Measurements from ENCODE around the gene GOLIM4. TPM values are rescaled to one million over a fixed set of nuclear protein-coding genes. Genes with fewer than 3 reads are reported as not detected.

Gene GOLIM4
- polyA plus RNA-seq, 2 of the 4 experiments (the other 2 are of a cell fraction) = 22.4 to 23.6 TPM

DNA sequence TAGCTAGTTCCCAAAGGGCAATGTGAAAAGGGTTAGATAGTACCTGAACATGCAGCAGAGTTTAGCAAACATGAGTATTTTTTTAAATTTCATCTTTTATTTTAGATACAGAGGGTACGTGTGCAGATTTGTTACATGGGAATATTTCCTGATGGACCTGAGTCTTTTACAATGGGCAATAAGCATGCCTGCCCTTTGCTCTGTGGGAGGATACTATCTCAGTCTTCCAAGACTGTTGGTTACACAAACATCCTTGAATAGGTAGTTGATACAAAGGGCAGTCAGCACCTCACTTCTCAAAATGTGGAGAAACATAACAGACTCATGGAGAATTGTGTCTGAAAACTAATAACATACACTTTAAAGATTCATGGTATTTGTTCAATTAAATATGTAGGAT lies 103.3 kb downstream of the GOLIM4 start:
- FAIRE-seq (no peak), ATAC-seq (no peak), DNase-seq (ENCODE audit: low read depth in 1 of 2, low spot score in 1 of 2) (no peak)
- H3K27ac ChIP-seq = no peak overlapping the region
- H3K9me3 ChIP-seq = no peaks in the 10 kb centered on the region
- H3K4me2 ChIP-seq = no peak overlapping the region
- ChIA-PET POLR2A (no interaction called here), CTCF (no interaction called here)
- 39% methylated on average over 1 of the region's 1 CpG for WGBS (ENCODE audit: missing lambda C conversion rate)
- no peaks in the 10 kb centered on the region for H3K4me1 ChIP-seq
- TF ChIP-seq, protein P1, sequence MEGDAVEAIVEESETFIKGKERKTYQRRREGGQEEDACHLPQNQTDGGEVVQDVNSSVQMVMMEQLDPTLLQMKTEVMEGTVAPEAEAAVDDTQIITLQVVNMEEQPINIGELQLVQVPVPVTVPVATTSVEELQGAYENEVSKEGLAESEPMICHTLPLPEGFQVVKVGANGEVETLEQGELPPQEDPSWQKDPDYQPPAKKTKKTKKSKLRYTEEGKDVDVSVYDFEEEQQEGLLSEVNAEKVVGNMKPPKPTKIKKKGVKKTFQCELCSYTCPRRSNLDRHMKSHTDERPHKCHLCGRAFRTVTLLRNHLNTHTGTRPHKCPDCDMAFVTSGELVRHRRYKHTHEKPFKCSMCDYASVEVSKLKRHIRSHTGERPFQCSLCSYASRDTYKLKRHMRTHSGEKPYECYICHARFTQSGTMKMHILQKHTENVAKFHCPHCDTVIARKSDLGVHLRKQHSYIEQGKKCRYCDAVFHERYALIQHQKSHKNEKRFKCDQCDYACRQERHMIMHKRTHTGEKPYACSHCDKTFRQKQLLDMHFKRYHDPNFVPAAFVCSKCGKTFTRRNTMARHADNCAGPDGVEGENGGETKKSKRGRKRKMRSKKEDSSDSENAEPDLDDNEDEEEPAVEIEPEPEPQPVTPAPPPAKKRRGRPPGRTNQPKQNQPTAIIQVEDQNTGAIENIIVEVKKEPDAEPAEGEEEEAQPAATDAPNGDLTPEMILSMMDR (IDR thresholded peaks at IDR 0.05) = no peak
- no peak for TF ChIP-seq RFX5 (IDR thresholded peaks at IDR 0.05)
- no peak for TF ChIP-seq EP300 (IDR thresholded peaks at IDR 0.05)
- TF ChIP-seq MYC (IDR thresholded peaks at IDR 0.05; ENCODE audit: borderline replicate concordance, low read length) = no peak
- TF ChIP-seq POLR2A (IDR thresholded peaks at IDR 0.05; ENCODE audit: low read length) = no peak
- TF ChIP-seq FOSL2 (IDR thresholded peaks at IDR 0.05) = no peak
- no peak for TF ChIP-seq FOSL2 (CRISPR knock-in tag; IDR thresholded peaks at IDR 0.05)
- no peak for TF ChIP-seq MAZ (IDR thresholded peaks at IDR 0.05; ENCODE audit: borderline replicate concordance, low read depth, low read length)
- H3K4me3 ChIP-seq = no peak overlapping the region

DNA sequence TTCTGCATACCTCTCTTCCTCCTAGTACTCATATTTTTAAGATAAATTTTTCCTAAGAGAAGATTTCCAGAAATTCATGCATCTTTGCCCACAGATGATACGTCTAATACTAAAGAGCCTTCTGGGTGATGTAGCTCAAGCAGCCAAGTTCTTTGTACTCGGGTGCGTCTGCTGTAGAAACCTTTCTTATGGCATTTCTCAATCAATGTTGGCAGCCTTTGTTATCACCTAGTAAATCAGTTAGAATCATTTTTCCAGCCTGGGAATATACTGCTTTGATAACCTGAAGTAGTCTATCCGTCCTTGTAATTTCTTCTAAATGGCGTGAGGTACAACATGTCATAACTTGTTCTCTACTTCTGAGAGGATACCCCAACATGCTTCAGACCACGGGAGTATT lies 104.5 kb downstream of the GOLIM4 start:
- no peaks in the 10 kb centered on the region for H3K9me3 ChIP-seq
- H3K4me3 ChIP-seq = no peak overlapping the region
- no peak for ATAC-seq
- H3K27ac ChIP-seq = no peak overlapping the region
- no peak for DNase-seq (ENCODE audit: low read depth in 1 of 2, low spot score in 1 of 2)
- no peak for FAIRE-seq
- H3K4me1 ChIP-seq = no peaks in the 10 kb centered on the region
- CTCF ChIA-PET = no interaction called here
- WGBS (ENCODE audit: missing lambda C conversion rate) = 58% methylated on average over 6 of the region's 6 CpGs
- TF ChIP-seq MAFK (IDR thresholded peaks at IDR 0.05; ENCODE audit: partially characterized antibody) (no peak), HDAC2 (IDR thresholded peaks at IDR 0.05) (no peak), EHF (CRISPR knock-in tag; IDR thresholded peaks at IDR 0.05) (no peak), CEBPB (IDR thresholded peaks at IDR 0.05) (no peak), MAZ (IDR thresholded peaks at IDR 0.05; ENCODE audit: borderline replicate concordance, low read depth, low read length) (no peak), BHLHE40 (IDR thresholded peaks at IDR 0.05; ENCODE audit: low read depth, low read length) (no peak), GATA3 (IDR thresholded peaks at IDR 0.05; ENCODE audit: borderline replicate concordance) (no peak), ESRRA (IDR thresholded peaks at IDR 0.05; ENCODE audit: borderline replicate concordance, low read length) (no peak), CHD4 (IDR thresholded peaks at IDR 0.05; ENCODE audit: borderline replicate concordance) (no peak), SREBF2 (IDR thresholded peaks at IDR 0.05) (no peak), HOXB13 (CRISPR knock-in tag; IDR thresholded peaks at IDR 0.05; ENCODE audit: low read depth) (no peak)
- no peak overlapping the region for H3K4me2 ChIP-seq
- POLR2A ChIA-PET = no interaction called here

DNA sequence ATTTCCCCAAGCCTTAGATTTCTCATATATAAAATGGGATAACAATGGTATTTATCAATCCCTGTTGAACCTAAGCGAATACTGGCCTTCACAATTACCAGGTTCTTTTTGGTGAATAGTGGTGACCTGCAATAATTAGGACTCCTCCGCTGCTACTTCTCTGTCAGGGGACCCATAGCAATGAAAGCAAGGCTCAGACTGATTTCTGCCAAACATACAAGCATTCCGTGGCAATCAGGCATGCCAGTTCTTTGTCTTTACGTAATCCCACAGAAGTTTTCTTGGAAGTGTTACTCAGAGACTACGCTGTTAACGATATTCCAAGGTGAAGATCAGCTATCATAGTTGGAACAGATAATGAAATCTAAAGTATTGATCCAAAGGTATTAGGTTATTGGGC lies 105.7 kb downstream of the GOLIM4 start:
- Histone ChIP-seq H3K4me1 (no peaks in the 10 kb centered on the region), H3K4me2 (no peak overlapping the region), H3K9me3 (no peaks in the 10 kb centered on the region), H3K4me3 (no peak overlapping the region), H3K27ac (no peak overlapping the region)
- TF ChIP-seq, protein P2, sequence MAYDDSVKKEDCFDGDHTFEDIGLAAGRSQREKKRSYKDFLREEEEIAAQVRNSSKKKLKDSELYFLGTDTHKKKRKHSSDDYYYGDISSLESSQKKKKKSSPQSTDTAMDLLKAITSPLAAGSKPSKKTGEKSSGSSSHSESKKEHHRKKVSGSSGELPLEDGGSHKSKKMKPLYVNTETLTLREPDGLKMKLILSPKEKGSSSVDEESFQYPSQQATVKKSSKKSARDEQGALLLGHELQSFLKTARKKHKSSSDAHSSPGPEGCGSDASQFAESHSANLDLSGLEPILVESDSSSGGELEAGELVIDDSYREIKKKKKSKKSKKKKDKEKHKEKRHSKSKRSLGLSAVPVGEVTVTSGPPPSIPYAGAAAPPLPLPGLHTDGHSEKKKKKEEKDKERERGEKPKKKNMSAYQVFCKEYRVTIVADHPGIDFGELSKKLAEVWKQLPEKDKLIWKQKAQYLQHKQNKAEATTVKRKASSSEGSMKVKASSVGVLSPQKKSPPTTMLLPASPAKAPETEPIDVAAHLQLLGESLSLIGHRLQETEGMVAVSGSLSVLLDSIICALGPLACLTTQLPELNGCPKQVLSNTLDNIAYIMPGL (CRISPR knock-in tag; IDR thresholded peaks at IDR 0.05; ENCODE audit: borderline replicate concordance) = no peak
- no peak for TF ChIP-seq HEYL (CRISPR knock-in tag; IDR thresholded peaks at IDR 0.05)
- TF ChIP-seq RCOR1 (IDR thresholded peaks at IDR 0.05; ENCODE audit: low read depth, low read length) = no peak
- TF ChIP-seq POLR2A (IDR thresholded peaks at IDR 0.05; ENCODE audit: low read length) = no peak
- TF ChIP-seq, protein P3, sequence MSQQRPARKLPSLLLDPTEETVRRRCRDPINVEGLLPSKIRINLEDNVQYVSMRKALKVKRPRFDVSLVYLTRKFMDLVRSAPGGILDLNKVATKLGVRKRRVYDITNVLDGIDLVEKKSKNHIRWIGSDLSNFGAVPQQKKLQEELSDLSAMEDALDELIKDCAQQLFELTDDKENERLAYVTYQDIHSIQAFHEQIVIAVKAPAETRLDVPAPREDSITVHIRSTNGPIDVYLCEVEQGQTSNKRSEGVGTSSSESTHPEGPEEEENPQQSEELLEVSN (IDR thresholded peaks at IDR 0.05; ENCODE audit: borderline replicate concordance, low read depth) = no peak
- TF ChIP-seq PHF8 (IDR thresholded peaks at IDR 0.05; ENCODE audit: borderline replicate concordance, low read depth) = no peak
- TF ChIP-seq FOSL2 (IDR thresholded peaks at IDR 0.05) = no peak
- no peak for TF ChIP-seq FOSL2 (CRISPR knock-in tag; IDR thresholded peaks at IDR 0.05)
- no peak for TF ChIP-seq BHLHE40 (IDR thresholded peaks at IDR 0.05; ENCODE audit: low read depth, low read length)
- ATAC-seq (no peak), DNase-seq (ENCODE audit: low read depth in 1 of 2, low spot score in 1 of 2) (no peak), FAIRE-seq (no peak)
- POLR2A ChIA-PET = no interaction called here
- CTCF ChIA-PET = no interaction called here
- WGBS (ENCODE audit: missing lambda C conversion rate) = 46% methylated on average over 6 of the region's 6 CpGs

All from A549 (cell line).